ENCODE data around the gene ZNF556. TPM values are rescaled to one million over a fixed set of nuclear protein-coding genes. Genes with fewer than 3 reads are reported as not detected.

Gene ZNF556
- polyA plus RNA-seq, 3 donors, result not detected

GRCh38 chr19:2926341-2927031 lies 59.4 kb downstream of the ZNF556 start:
- H4K20me1 ChIP-seq (ENCODE audit: insufficient read depth, low read length), result no peaks in the 10 kb centered on the region
- H3K27ac Mint-ChIP-seq, result no peak overlapping the region
- no peak overlapping the region for H2AFZ ChIP-seq (ENCODE audit: insufficient read depth, low read depth, low read length, poor library complexity, severe bottlenecking)
- WGBS (ENCODE audit: insufficient coverage), result 96% methylated on average over 48 of the region's 53 CpGs
- no peaks in the 10 kb centered on the region for H3K4me1 ChIP-seq (ENCODE audit: control insufficient read depth in 1 of 2, insufficient read depth in 2 of 2, low read length in 2 of 2)
- H3K9me3 Mint-ChIP-seq, result peaks cover 21 to 52% (median 43%) of the 10 kb centered on the region in 7 donors
- H3K4me2 ChIP-seq (replicated peaks; ENCODE audit: extremely low read depth, low read length, poor library complexity, severe bottlenecking), result no peak overlapping the region
- no peaks in the 10 kb centered on the region for H3K27me3 ChIP-seq (ENCODE audit: control insufficient read depth in 2 of 2, insufficient read depth in 2 of 2, low read length in 2 of 2)
- peaks cover 6 to 21% of the 10 kb centered on the region in 2 donors for H3K36me3 Mint-ChIP-seq
- no peaks in the 10 kb centered on the region for H3K27me3 Mint-ChIP-seq (ENCODE audit: low read depth in 3 of 3)
- H3K27ac ChIP-seq (ENCODE audit: low read depth in 1 of 2, low read length in 2 of 2), result no peak overlapping the region
- no peak overlapping the region for H3K4me3 Mint-ChIP-seq
- DNase-seq, result no peak
- H3K9ac ChIP-seq (ENCODE audit: insufficient read depth, low read length, poor library complexity, severe bottlenecking), result no peak overlapping the region
- no peaks in the 10 kb centered on the region for H3K4me1 Mint-ChIP-seq
- peaks cover 19 to 42% of the 10 kb centered on the region in 2 donors for H3K9me3 ChIP-seq (replicated peaks in 1 of 2; ENCODE audit: control insufficient read depth in 1 of 2, insufficient read depth in 1 of 2, low read length in 2 of 2)
- H3K36me3 ChIP-seq (replicated peaks in 1 of 2; ENCODE audit: control insufficient read depth in 1 of 2, insufficient read depth in 2 of 2, low read length in 2 of 2), result no peaks in the 10 kb centered on the region
- TF ChIP-seq CTCF (IDR thresholded peaks at IDR 0.05), result no peak
- intact Hi-C loops (cut with micrococcal nuclease), result no loop called here
- H3K79me2 ChIP-seq (ENCODE audit: insufficient read depth, low read length), result no peaks in the 10 kb centered on the region
- H3K4me3 ChIP-seq (replicated peaks in 1 of 3; ENCODE audit: low read depth in 2 of 3, low read length in 3 of 3), result no peak overlapping the region

- Histone ChIP-seq H3K9ac (ENCODE audit: insufficient read depth, low read length, poor library complexity, severe bottlenecking) (no peak overlapping the region), H4K20me1 (ENCODE audit: insufficient read depth, low read length) (no peaks in the 10 kb centered on the region), H3K9me3 (replicated peaks in 1 of 2; ENCODE audit: control insufficient read depth in 1 of 2, insufficient read depth in 1 of 2, low read length in 2 of 2) (peaks cover 24 to 48% of the 10 kb centered on the region in 2 donors), H2AFZ (ENCODE audit: insufficient read depth, low read depth, low read length, poor library complexity, severe bottlenecking) (no peak overlapping the region), H3K4me3 (replicated peaks in 1 of 3; ENCODE audit: low read depth in 2 of 3, low read length in 3 of 3) (no peak overlapping the region), H3K4me2 (replicated peaks; ENCODE audit: extremely low read depth, low read length, poor library complexity, severe bottlenecking) (no peak overlapping the region), H3K27me3 (ENCODE audit: control insufficient read depth in 2 of 2, insufficient read depth in 2 of 2, low read length in 2 of 2) (no peaks in the 10 kb centered on the region), H3K36me3 (replicated peaks in 1 of 2; ENCODE audit: control insufficient read depth in 1 of 2, insufficient read depth in 2 of 2, low read length in 2 of 2) (no peaks in the 10 kb centered on the region), H3K27ac (ENCODE audit: low read depth in 1 of 2, low read length in 2 of 2) (no peak overlapping the region), H3K4me1 (ENCODE audit: control insufficient read depth in 1 of 2, insufficient read depth in 2 of 2, low read length in 2 of 2) (no peaks in the 10 kb centered on the region), H3K79me2 (ENCODE audit: insufficient read depth, low read length) (no peaks in the 10 kb centered on the region)
- H3K27me3 Mint-ChIP-seq (ENCODE audit: low read depth in 3 of 3), result no peaks in the 10 kb centered on the region
- WGBS (ENCODE audit: insufficient coverage), result 98% methylated on average over 17 of the region's 18 CpGs
- no peak overlapping the region for H3K4me3 Mint-ChIP-seq
- H3K36me3 Mint-ChIP-seq, result peaks cover 6 to 22% of the 10 kb centered on the region in 2 donors
- intact Hi-C loops (cut with micrococcal nuclease), result no loop called here
- peaks cover 23 to 57% (median 49%) of the 10 kb centered on the region in 7 donors for H3K9me3 Mint-ChIP-seq
- TF ChIP-seq CTCF (IDR thresholded peaks at IDR 0.05), result no peak
- H3K27ac Mint-ChIP-seq, result no peak overlapping the region
- no peak for DNase-seq
- H3K4me1 Mint-ChIP-seq, result no peaks in the 10 kb centered on the region
Measured at GRCh38 chr19:2927032-2927430, 59.9 kb downstream of the ZNF556 start.

Other genes starting within 250 kb of the ZNF556 start
- gene GNG7, start 164.6 kb upstream of the ZNF556 start, polyA plus RNA-seq, result 1 to 10 TPM; 1.1 to 1.6 (median 1.3) TPM
- gene DIRAS1, start 146.0 kb upstream of the ZNF556 start, polyA plus RNA-seq, result under 1 TPM in 1 of 3 donors, not detected in 2; 0.04 TPM
- gene SLC39A3, start 127.3 kb upstream of the ZNF556 start, polyA plus RNA-seq, result 10 to 100 TPM; 14.2 to 39.5 (median 37.0) TPM
- gene SGTA, start 84.1 kb upstream of the ZNF556 start, polyA plus RNA-seq, result 10 to 100 TPM; 21.6 to 35.4 (median 22.0) TPM
- 10 to 100 TPM; 13.4 to 17.6 (median 14.6) TPM for gene THOP1, start 81.8 kb upstream of the ZNF556 start, polyA plus RNA-seq
- 1 to 10 TPM in 1 of 3 donors, under 1 TPM in 2; 0.79 to 1.7 (median 0.91) TPM for gene ZNF554, start 47.5 kb upstream of the ZNF556 start, polyA plus RNA-seq
- gene ZNF555, start 25.9 kb upstream of the ZNF556 start, polyA plus RNA-seq, result 1 to 10 TPM; 2.2 to 2.9 (median 2.6) TPM
- gene ZNF57, start 33.6 kb downstream of the ZNF556 start, polyA plus RNA-seq, result 1 to 10 TPM; 1.4 to 2.1 (median 1.9) TPM
- gene ZNF77, start 77.6 kb downstream of the ZNF556 start, polyA plus RNA-seq, result 1 to 10 TPM in 2 of 3 donors, under 1 TPM in 1; 0.30 to 2.7 (median 1.0) TPM
- gene TLE6, start 110.2 kb downstream of the ZNF556 start, polyA plus RNA-seq, result not detected
- not detected for gene TLE2, start 161.9 kb downstream of the ZNF556 start, polyA plus RNA-seq
- 100 to 1,000 TPM in 1 of 3 donors, 10 to 100 TPM in 2; 27.5 to 309 (median 34.4) TPM for gene TLE5, start 195.2 kb downstream of the ZNF556 start, polyA plus RNA-seq
- gene GNA11, start 227.0 kb downstream of the ZNF556 start, polyA plus RNA-seq, result 1 to 10 TPM in 1 of 3 donors, under 1 TPM in 2; 0.25 to 4.2 (median 0.37) TPM

Data from CD14-positive monocyte (primary cell).